Measurements from ENCODE around the gene PLEKHH1. TPM values are rescaled to one million over a fixed set of nuclear protein-coding genes. Genes with fewer than 3 reads are reported as not detected.

The PLEKHH1 gene
- total RNA-seq, 1 experiment from 2014 or later = 35.3 TPM

GRCh38 chr14:67556671-67557070, 23.6 kb downstream of the PLEKHH1 start:
- no peaks in the 10 kb centered on the region for H3K9me3 Mint-ChIP-seq
- Histone ChIP-seq H3K9me3 (ENCODE audit: control insufficient read depth, low read depth, low read length) (no peaks in the 10 kb centered on the region), H4K20me1 (ENCODE audit: control insufficient read depth, insufficient read depth, insufficient read length) (no peaks in the 10 kb centered on the region), H2BK12ac (ENCODE audit: insufficient read length, low read depth, low read length) (no peak overlapping the region), H3K4me1 (ENCODE audit: insufficient read depth, low read length) (peaks cover 3% of the 10 kb centered on the region; the same call in 1 of the 2 replicates), H4K8ac (replicated peaks; ENCODE audit: insufficient read length, low read depth, low read length) (no peak overlapping the region), H4K91ac (ENCODE audit: insufficient read length, low read depth, low read length) (no peak overlapping the region), H3T11ph (ENCODE audit: low read length) (no peak overlapping the region), H3K4ac (ENCODE audit: low read depth, low read length) (no peak overlapping the region), H3K9ac (ENCODE audit: extremely low read depth, insufficient read length, low read length) (no peak overlapping the region), H2BK15ac (ENCODE audit: low read depth, low read length) (no peak overlapping the region), H2AFZ (ENCODE audit: low read length) (no peak overlapping the region), H3K56ac (ENCODE audit: insufficient read length, low read depth, low read length) (no peak overlapping the region), H3K14ac (ENCODE audit: insufficient read depth, low read length) (no peak overlapping the region), H3K18ac (ENCODE audit: insufficient read length, low read depth, low read length) (no peak overlapping the region), H3K27ac (ENCODE audit: insufficient read length, low read depth, low read length) (no peak overlapping the region), H4K5ac (ENCODE audit: insufficient read length, low read depth, low read length) (no peak overlapping the region), H3K4me2 (ENCODE audit: insufficient read depth, insufficient read length, low read length) (no peak overlapping the region), H3K79me1 (ENCODE audit: insufficient read depth, low read depth, low read length, poor library complexity, severe bottlenecking) (no peaks in the 10 kb centered on the region), H3K23ac (ENCODE audit: insufficient read length, low read depth, low read length) (no peak overlapping the region), H2AK5ac (ENCODE audit: insufficient read length, low read length) (no peak overlapping the region), H2BK120ac (ENCODE audit: low read depth, low read length, poor library complexity, severe bottlenecking) (no peak overlapping the region), H2BK20ac (ENCODE audit: low read depth, low read length, poor library complexity, severe bottlenecking) (no peak overlapping the region), H2BK5ac (ENCODE audit: insufficient read length, low read length) (no peak overlapping the region), H3K27me3 (ENCODE audit: insufficient read depth, low read length) (no peaks in the 10 kb centered on the region), H3K23me2 (ENCODE audit: insufficient read length, low read depth, low read length, poor library complexity, severe bottlenecking) (no peaks in the 10 kb centered on the region), H3K79me2 (ENCODE audit: insufficient read depth, low read length) (no peaks in the 10 kb centered on the region)
- no peak for TF ChIP-seq CTCF (conservative IDR thresholded peaks at IDR 0.05)
- no peak overlapping the region; a peak in 1 of 7 replicates for H3K27ac Mint-ChIP-seq
- WGBS (ENCODE audit: extremely low coverage, insufficient read length, low lambda C conversion rate) = no CpG with 5 or more reads among the region's 2 CpGs
- DNase-seq = no peak
- H3K27me3 Mint-ChIP-seq (ENCODE audit: low read depth) = no peaks in the 10 kb centered on the region
- H3K36me3 Mint-ChIP-seq (ENCODE audit: insufficient read depth in 1 of 3, low read depth in 3 of 3) = peaks cover 13 to 52% (median 26%) of the 10 kb centered on the region in 3 experiments; a peak in 6 of 7 replicates
- peaks cover 7 to 14% of the 10 kb centered on the region in 2 experiments for H3K4me1 Mint-ChIP-seq
- H3K4me3 Mint-ChIP-seq = no peak overlapping the region

Data from H9 (cell line).